GM21423 (cell line): ENCODE measurements around the gene PLD1.

Source experiments
- ATAC-seq: cut with Tn5 transposase; IDR thresholded peaks from one replicate; pipeline ENCODE4 v1.9.1; 2021; ENCODE audit warnings: mild to moderate bottlenecking, moderate library complexity; ENCODE audit not compliant: unreplicated experiment

PLD1 gene

DNA sequence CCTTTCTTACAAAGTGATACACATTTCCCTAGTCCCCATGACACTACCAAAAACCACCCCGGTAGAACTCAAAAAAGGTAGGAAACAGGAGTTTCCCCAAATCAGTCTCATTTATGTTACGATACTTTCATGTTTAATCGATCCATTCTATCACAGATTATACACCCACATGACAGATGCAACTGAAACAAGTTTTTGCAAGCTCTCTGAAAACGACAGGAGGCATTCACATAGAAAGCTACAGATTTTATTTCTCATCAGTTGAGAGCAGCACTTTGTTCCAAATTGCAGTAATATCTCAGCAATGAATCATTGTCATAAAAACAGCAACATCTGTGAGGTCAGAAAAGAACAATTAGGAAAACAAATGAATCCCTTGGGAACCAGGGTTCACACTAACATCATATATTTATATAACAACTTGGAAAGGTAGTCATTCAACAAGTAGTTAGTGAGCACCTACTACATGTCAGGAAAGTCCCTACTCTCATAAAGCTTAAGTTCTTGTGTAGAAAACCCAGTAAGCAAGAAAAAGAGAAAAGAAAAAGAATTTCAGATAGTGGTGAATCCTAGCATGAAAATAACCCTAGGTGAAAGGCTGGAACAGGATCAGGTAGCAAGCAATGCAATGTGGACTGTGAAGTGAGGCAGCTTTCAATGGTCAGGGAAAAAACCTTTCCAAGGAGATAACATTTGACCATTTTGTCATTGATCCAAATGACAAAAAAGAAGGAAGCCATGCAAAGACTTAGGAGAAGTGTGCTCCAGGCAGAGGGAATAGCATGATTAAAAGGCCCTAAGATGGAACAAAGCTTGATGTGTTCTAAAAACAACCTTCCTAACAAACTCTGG lies 8.3 kb downstream of the PLD1 start:
- no peak for ATAC-seq

DNA sequence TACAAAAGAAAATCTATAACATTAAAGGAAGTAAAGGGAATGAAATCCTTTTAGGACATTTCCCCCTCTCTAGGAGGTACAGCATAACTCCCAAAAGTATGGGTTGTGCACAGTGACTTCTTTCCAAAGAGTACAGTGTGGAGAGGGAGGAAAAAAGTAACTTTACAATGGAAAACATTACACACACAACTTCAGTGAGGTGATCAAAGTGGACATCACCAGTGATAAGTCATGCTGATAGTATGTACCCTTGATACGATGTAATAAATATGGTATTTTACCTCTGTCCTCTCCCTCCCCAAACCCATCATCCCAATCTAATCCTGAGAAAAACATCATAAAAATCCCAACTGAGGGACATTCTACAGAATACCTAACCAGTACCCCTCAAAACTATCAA lies 10.8 kb downstream of the PLD1 start:
- no peak for ATAC-seq

DNA sequence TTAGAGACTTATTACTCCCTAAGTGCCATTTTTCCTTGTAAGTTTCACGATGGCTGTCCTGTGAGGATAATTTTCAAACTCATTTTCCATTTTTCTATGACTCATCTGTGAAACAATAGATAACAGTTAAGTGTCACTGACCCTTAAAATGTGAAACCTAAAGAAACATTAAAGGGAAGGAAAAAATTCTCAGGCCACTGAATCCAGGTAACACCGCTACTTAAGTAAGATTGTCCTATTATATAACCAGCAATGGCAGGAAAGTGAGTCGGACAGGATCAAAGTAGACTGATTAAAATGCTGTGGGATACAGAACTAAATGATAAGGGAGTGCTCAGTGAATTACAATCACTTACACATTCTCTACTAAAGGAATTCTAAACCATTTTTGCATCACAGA lies 12.4 kb downstream of the PLD1 start:
- ATAC-seq = no peak

DNA sequence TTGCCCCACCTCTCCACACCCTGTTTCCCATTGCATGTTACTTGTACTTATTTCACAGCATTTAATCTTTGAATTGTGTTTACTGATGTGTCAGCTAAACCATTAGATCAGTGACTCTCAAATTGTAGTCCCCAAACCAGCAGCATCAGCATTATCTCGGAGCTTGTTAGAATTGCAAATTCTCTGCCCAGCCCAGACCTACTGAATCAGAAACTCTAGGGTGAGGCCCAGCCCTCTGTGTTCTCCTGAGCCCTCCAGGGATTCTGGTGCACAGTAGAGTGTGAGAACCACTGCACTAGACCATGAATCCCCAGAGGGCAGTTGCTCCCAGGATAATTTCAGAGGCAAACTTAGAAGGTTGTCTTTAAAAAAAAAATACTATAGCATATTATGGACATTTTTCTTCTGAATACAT lies 13.0 kb downstream of the PLD1 start:
- peak; percentile 85 for ATAC-seq

DNA sequence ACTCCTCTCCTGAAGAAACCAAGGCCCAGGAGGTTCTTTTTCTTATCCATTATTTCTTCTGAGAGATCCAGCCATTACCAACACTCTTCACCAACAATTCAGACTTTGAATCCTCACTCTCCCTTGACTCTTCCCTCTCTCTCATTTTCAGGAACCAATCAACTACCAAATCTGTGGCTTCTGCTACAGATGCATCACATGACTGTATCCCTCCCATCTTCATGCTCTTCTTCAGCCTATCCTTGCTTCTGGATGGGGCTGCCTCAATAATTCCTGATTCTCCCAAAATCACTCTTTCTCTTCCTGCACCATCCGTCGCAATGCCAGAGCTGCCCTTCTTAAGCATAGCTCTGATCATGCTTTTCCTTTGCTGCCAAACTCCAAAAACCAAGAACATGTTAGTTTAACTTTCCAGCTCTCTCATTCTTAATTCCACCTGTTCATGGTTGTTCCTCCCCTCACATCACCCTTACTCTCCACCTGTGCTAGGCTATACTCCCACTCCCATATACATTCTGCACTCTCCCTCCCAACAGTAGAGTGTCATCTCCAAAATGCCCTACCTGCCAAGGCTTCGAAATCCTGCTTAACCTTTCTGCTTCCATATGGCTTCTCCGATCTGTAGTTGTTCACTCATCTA lies 13.5 kb downstream of the PLD1 start:
- no peak for ATAC-seq

DNA sequence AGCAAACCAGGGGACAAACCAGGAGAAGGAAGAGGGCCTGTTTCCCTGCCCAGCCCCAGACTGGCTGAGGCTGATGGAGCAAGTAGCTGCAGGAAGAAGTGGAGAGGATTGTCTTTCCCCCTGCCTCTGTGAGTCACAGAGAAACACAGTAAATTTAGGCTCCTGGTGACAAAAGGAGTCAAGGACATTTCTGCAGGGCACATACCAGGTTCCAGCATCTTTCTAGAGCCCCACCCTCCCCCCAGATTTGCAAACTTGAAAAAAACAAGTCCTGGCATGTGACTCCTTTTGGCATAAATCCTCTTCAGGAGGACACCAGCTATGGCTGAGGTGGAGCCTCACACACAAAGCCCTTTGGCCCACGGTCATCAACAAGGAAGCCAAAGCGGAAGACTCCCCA lies 17.8 kb downstream of the PLD1 start:
- ATAC-seq = no peak

DNA sequence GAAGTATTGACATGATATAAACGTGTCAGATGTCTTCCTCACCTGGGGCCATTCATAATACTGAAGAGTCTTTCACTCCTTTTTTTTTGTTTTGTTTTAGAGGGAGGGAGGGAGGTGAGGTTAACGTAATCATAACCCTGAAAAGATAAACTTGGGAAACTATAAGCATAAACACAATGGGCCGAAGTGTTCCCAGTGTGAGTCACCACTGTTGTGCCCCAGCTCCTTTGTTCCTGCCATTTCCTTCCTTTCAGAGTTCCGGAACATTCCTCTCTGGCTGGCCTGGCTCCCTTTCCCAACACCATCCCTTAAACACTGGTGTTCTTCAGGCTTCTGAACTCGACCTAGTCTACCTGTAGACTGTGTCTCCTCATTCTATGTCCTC lies 18.6 kb downstream of the PLD1 start:
- ATAC-seq = no peak

DNA sequence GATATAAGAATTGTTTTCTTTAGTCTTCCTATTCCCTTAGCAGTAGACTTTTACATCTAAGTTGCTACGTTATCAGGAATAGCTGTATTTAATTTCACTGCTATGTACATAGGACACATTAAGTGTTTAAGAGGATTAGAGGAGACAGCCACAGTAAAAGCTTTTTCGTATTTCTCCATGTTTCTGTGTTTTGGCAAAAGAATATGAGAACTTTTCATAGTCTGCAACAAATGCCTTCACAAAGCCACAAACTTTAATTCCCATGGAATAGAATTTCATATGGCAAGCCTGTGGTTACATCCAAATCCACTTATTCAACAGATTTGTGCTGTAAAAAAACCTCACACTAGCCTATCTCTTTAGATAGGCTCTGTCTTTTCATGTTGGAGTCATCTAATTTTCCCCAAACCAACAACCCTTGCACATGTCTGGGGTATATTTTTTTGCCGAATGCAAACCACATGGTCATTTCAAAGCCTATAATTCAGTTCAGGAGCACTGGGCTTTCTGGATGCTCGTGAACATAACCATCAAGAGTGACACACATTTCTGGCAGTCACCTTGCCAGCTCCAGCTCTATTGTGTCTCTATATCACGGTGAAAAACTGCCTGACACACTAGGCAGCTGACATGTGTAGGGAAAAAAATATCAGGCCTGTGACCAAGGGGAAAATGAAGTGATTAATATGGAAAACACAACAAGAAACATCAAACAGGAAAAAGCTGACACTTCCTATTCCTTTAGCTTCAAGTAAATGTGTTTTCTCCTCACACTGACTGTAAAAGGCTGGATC lies 19.2 kb downstream of the PLD1 start:
- ATAC-seq = no peak

DNA sequence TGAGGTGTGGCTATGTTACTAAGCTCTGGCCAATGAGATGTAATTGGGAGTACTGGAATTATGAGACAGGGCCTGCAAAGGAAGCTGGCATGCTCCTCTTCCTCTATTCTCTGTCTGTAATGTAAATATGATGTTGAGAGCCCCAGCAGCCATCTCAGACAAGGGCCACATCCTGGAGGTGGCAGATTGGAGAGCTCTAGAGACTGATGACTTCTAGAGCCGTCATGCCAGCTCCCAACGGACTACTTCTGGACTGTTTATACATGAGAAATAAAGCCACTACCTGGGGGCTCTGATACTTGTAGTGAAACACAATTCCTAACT lies 19.7 kb downstream of the PLD1 start:
- ATAC-seq = no peak

DNA sequence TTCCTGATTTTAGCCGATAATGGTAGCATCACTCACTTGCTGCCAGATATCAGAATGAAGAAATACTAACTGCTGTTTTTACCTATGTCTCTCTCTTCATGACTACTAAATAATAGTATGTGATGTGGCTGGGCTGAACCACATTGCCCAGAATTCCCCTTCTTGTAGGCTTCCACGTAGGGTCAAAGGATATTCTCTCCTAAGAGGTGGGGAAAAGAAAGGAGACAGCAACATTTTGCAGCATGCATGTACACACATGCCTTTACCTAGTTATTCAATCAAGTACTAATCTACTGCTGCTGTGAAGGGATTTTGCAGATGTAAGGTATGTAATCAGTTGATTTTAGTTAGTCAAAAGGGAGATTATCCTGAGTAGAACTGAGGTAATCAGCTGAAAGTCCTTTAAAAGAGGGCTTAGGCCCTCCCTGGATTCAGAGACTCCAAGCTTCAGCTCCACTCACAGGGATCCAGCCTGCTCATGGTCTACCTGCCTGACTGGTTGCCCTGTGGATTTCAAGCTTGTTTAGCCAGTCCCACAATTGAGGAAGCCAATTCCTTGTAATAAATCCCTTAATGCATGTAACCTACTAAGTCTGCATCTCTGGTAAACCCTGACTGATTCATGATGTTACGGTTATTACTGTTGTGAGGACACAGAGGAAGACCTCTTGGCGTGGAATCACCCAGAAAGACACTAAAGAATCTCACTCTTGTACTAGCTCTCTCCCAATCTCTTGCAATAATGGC lies 20.4 kb downstream of the PLD1 start:
- ATAC-seq = no peak

DNA sequence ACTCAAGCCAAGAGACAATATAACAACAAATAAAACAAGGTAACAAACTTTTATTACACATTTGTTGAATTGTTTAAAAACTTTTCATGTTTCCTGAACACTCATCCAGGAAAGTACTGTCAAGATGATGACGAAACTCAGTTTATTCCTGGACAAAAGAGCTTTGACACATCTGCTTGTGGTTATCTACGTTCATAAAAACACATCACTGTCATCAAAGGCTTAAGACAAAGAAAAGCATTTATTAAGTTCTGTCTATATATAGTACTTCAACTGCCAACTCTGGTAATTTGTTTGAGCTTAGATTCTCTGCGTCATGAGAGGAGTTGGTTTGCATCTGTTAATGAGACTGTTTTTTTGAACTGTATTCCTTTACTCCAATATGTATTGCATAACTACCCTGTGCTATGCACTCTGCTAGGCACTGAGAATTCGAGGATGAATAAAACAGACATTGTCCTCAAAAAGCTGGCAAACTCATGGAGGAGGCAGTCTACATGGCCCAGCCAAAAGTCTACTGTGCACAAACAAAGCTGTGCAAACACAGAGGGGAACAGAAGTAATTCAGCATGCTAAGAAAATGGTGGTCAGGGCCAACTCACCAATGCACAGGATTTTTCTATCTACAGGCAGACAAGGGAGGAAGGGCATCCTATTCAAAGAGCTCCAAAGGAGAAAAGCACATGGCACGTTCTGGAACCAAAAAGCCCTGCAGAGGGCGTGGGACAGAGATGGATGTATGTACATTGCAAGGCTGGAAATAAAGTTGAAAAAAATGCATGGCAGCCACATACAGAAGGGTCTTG lies 21.5 kb downstream of the PLD1 start:
- ATAC-seq = no peak

DNA sequence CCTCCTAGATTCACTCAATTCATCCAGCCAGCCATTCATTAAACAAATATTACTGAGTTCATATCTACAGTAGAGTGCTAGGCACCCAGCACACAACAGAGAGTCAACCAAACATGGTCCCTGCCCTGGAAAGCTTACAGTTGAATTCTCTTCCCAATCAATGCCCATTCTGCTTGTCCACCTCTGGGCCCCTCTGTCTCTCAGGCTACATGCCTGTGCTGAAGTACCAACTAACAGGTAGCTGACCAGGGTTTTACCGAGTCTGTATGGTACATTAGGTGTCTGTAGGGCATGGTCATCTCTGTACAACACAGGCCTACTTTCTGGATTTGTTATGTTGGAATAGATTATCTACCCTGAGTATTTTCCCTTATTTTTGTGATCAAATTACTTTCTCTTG lies 23.3 kb downstream of the PLD1 start:
- no peak for ATAC-seq

DNA sequence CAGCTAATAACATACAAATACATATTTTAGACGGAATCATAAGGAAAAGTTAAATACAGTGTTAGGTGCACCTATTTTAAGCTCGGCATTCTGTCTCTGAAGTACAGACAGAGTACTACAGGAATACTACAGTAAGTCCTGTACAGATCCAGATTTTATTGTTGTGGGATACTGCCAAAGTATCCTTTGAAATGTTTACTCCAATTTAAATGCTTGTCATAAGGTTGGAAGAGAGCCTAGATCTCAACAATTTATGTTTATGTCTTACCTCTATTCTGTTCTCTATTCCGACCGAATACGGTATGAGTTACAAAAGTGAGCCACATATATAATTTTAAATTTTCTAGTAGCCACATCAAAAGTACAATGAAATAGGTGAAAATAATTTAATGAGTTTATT lies 25.3 kb downstream of the PLD1 start:
- ATAC-seq = no peak

DNA sequence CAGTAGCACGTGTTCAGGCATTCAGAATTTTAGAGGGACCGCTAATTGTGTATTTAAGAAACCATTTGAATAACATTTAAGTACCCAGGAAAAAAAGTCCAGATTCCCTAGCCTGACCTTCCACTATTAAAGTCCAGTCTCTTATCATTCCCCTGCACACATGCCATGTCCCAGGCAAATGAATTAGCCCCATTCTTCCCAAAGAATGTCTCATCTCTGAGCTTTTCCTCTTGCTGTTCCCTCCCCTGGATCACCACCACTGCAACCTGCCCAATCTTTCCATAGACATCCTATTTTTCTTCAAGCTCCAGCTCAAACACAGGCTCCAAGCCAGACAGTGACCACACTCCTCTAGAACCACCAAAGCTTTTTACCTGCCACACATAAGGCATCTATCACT lies 25.9 kb downstream of the PLD1 start:
- ATAC-seq = no peak

DNA sequence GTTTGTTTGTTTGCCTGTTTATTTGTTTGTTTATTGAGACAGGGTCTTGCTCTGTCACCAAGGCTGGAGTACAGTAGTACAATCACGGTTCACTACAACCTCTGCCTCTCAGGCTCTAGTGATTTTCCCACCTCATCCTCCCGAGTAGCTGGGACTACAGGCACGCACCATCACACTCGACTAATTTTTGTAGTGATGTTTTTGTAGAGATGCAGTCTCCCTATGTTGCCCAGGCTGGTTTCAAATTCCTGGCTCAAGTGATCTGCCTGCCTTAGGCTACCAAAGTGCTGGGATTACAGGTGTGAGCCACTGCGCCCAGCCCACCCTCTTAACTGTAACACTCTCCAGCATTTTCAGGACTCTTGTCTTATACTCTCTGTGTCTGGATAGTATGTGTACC lies 26.7 kb downstream of the PLD1 start:
- no peak for ATAC-seq

DNA sequence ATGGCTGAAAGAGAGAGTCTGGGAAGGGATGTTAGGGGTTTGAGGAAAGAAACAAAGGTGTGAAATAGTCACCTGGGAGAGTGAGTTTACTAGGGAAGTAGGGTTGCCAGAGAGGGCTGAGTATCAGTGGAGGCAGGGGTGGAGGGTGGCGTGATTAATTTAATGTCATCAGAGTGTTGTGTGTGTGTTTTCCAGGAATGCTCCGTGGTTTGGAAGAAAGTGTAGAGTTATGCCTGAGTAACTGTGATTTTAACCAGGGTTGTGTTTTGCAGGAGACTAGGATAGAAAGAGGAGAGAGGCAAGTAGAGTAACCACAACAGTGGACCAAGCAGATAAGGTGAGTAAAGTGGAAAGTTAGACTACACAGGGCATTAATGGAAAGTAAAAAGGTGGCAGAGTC lies 27.2 kb downstream of the PLD1 start:
- ATAC-seq = no peak

DNA sequence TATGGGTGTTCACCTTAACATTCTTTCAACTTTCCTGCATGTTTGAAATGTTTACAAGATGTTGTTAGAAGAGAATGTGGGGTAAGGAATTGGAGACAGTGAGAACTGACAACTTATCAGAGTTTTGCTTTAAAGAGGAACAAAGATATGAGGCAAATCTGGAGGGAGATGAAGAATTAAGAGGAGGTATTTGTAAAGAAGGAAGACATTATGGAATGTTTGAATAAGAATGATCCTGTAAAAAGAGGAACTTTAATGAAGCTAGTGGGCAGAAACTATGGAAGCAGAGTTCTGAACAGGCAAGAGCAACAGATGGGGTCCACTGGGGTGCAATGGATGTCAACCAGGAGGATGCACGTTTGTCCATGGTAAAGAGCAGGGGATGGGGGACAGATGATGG lies 27.7 kb downstream of the PLD1 start:
- ATAC-seq = no peak

DNA sequence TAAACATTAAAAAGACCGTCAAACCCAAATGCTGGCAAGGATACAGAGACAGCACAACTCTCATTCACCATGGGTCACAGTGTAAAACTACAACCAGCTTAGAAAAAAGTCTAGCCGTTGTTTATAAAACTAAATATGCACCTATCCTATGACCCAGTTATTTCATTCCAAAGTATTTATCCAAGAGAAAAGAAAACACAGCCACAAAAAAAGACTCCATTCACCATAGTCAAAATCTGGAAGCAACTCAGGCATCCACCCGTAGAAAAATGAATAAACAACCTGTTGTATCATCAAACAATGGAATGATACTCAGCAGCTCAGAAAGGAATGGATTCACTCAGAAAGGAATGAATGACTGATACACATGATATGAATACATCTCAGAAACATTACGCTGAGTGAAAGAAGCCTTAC lies 28.6 kb downstream of the PLD1 start:
- ATAC-seq = no peak

DNA sequence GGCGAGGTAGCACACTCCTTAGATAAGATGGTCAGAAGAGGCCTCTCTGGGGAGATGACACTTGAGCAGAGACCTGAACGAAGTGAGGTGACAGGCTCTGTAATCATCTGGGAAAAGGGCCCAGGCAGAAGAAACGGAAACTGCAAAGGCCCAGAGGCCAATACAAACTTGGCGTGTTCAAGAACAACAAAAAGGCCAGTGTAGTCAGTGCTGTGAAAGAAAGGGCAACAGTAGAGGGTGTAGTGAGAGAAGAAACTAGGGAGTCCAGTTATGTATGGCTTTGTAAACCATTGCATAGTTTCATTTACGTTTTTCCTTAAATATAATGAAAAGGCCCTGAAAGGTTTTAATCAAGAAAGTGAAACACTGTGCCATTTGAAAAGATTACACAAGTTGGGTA lies 31.8 kb downstream of the PLD1 start:
- no peak for ATAC-seq

DNA sequence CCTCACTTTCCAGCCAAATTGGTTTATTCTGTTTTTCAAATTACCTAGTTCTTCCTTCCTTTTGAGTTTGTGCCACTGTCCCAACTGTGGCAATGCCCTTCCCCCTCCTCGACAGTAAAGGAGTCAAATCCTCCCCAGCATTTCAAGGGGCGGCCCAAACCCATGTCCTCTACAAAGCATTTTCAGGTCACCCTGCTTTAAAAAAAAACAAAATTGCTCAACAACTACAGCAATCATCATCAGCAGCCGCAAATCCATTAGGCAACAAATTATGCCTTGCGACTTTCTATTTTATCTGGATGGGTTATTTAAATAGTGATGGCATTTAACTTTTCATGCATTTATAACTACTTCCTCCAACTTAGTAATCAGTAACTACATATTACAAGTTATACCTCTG lies 32.7 kb downstream of the PLD1 start:
- ATAC-seq = no peak
